ENCODE measurements around the gene ARL2BP.
"Not testable (repeated sequence)": the region's sequence is repeated elsewhere in the genome, so short reads cannot be mapped to it uniquely, and the experiment has no call there.

ARL2BP gene

DNA sequence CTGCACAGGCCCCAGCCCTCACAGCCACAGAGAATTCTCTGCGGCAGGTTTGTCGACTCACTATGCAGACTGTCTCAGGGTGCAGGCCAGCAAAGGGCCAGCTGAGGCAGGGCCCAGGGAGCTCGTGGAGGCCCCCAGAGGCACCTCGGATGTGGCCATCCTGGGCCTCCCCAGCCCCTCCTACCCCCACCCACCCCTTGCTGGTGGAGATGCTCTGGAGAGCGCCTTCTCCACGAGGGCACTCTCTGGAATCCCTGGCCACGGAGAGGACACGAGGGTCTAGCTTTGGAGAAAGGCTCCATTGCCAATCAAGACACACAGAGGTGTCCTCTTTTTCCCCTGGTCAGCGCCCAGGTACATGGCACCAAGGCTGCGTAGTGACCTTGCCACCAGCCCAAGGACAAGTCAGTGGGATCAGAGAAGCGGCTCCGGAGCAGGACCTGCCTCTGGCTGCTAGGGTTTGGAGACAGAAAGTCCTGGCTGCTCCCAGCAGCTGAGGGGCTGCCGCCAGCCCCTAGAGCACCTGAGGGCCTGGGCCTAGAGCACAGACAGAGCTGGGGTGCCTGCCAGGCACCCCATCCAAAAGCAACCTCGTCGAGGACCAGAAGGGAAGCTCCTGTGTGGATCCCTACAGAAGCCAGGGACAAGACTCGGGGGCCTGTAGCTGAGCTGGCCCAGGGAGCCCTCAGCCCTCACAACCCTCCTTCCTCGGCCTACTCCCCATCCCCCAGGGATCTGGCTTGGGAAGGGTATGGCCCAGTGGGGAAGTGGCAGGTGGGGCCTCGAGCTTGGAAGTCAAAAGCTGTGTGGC is 18.7 kb downstream of the ARL2BP start:
- no peak overlapping the region for H3K27ac Mint-ChIP-seq
- H3K36me3 Mint-ChIP-seq (ENCODE audit: low read depth): no peaks in the 10 kb centered on the region
- no peak for DNase-seq (ENCODE audit: low spot score)
- H3K27me3 Mint-ChIP-seq (ENCODE audit: low read depth): no peaks in the 10 kb centered on the region
- no peaks in the 10 kb centered on the region for H3K9me3 Mint-ChIP-seq
- no peak overlapping the region for H3K4me3 Mint-ChIP-seq
- H3K4me1 Mint-ChIP-seq (ENCODE audit: low read depth): peaks cover 37% of the 10 kb centered on the region

- no peak overlapping the region for H3K27ac Mint-ChIP-seq
- H3K4me1 Mint-ChIP-seq (ENCODE audit: low read depth): peaks cover 38% of the 10 kb centered on the region
- H3K27me3 Mint-ChIP-seq (ENCODE audit: low read depth): no peaks in the 10 kb centered on the region
- DNase-seq (ENCODE audit: low spot score): no peak
- H3K4me3 Mint-ChIP-seq: no peak overlapping the region
- H3K9me3 Mint-ChIP-seq: no peaks in the 10 kb centered on the region
- H3K36me3 Mint-ChIP-seq (ENCODE audit: low read depth): no peaks in the 10 kb centered on the region
These were observed 19.3 kb downstream of the ARL2BP start for GRCh38 chr16:57264381-57264780.

DNA sequence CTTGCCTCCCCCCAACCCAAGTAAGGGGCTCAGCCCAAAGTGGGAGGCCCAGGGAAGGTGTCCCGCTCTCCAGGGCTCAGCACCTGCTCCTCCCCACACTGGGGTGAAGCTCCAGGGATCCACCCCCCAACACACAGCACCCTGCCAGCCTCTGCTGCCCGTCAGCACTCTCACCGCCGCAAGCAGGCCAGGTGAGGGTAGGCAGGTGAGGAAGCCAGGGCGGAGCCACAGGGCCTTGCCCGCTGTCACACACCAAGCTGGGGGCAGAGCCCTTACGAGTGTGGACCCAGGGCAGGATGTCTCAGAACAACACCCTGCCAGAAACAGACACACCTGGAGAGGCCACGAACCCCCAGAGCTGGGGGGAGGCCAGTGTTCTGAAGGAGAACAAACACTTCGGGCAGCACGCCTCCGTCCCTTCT is 19.9 kb downstream of the ARL2BP start:
- Mint-ChIP-seq H3K36me3 (ENCODE audit: low read depth) (no peaks in the 10 kb centered on the region), H3K27me3 (ENCODE audit: low read depth) (no peaks in the 10 kb centered on the region), H3K4me1 (ENCODE audit: low read depth) (peaks cover 36% of the 10 kb centered on the region), H3K27ac (no peak overlapping the region), H3K4me3 (no peak overlapping the region), H3K9me3 (no peaks in the 10 kb centered on the region)
- no peak for DNase-seq (ENCODE audit: low spot score)

DNA sequence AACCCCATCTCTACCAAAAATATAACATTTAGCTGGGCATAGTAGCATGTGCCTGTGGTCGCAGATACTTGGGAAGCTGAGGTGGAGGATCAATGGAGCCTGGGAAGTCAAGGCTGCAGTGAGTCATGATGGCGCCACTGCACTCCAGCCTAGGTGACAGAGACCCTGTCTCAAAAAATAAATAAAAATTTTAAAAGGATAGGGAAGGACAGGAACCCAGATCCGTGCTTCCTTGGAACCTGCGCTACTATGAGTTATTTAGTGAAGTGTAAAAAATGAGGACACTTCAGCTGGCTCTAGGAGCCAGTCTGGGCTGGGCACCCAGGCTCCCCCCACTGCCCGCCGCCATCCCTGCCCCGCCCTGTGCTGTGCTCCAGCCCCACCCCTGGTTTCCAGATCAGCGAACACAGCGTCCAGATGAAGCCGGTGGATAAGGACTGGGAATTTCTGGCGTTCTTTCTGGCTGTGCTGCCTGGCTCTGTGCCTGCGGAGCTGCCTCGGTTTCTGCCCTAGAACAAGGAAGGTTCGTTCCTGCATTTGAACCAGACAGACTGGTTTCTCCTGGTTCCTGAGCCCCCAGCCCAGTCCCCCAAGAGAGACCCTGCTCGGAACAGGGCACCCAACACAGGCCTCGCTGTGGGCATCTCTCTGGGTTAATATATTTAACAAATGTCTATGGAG is 20.9 kb downstream of the ARL2BP start:
- Mint-ChIP-seq H3K27ac (peak overlapping the region; percentile 44), H3K4me3 (peak overlapping the region; percentile 56), H3K36me3 (ENCODE audit: low read depth) (no peaks in the 10 kb centered on the region), H3K9me3 (no peaks in the 10 kb centered on the region), H3K27me3 (ENCODE audit: low read depth) (no peaks in the 10 kb centered on the region), H3K4me1 (ENCODE audit: low read depth) (peaks cover 30% of the 10 kb centered on the region)
- DNase-seq (ENCODE audit: low spot score): no peak

DNA sequence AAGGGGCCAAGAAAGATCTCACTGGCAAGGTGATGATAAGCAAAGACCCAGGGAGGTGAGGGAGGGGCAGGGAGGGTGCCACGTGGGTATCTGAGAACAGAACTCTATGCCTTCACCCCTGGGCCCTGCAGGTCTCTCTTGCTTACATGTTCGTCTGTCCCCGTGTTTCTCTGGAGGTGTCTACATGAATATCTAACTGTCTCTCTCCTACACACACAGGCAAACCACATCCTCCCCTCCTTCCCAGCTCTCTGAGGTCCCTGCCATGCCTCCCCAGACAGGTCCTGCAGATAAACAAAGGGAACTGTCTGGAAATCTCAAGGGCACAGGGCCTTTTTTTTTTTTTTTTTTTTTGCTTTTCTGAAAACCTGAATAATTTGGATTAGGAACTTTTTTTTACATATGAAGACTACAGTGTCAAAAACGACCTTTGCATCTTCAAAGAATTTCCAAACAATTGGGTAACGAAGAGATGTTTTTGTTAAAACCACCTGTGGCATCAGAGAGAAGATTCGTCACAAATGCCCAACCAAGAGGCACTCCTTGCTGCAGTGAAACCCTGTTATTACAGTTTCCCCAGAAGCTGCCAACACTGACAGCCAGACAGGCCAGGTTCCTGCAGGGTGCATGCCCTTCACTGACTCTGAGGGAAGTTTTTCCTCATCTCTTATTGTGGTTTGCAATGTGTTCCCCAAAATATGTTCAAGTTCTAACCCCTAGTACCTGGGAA is 21.6 kb downstream of the ARL2BP start:
- H3K27ac Mint-ChIP-seq: peak overlapping the region; percentile 44
- H3K27me3 Mint-ChIP-seq (ENCODE audit: low read depth): no peaks in the 10 kb centered on the region
- H3K4me3 Mint-ChIP-seq: peak overlapping the region; percentile 56
- peaks cover 30% of the 10 kb centered on the region for H3K4me1 Mint-ChIP-seq (ENCODE audit: low read depth)
- no peaks in the 10 kb centered on the region for H3K9me3 Mint-ChIP-seq
- no peak for DNase-seq (ENCODE audit: low spot score)
- H3K36me3 Mint-ChIP-seq (ENCODE audit: low read depth): no peaks in the 10 kb centered on the region

GRCh38 chr16:57267343-57267742 is 22.3 kb downstream of the ARL2BP start:
- H3K9me3 Mint-ChIP-seq; H3K4me3 Mint-ChIP-seq; H3K27ac Mint-ChIP-seq; DNase-seq (ENCODE audit: low spot score); H3K36me3 Mint-ChIP-seq (ENCODE audit: low read depth); H3K27me3 Mint-ChIP-seq (ENCODE audit: low read depth): not testable (repeated sequence)
- peaks cover 30% of the 10 kb centered on the region for H3K4me1 Mint-ChIP-seq (ENCODE audit: low read depth)

GRCh38 chr16:57268804-57269800 is 24.0 kb downstream of the ARL2BP start:
- DNase-seq (ENCODE audit: low spot score): no peak
- no peaks in the 10 kb centered on the region for H3K36me3 Mint-ChIP-seq (ENCODE audit: low read depth)
- H3K27ac Mint-ChIP-seq: peak overlapping the region; percentile 45
- no peaks in the 10 kb centered on the region for H3K9me3 Mint-ChIP-seq
- H3K27me3 Mint-ChIP-seq (ENCODE audit: low read depth): no peaks in the 10 kb centered on the region
- no peak overlapping the region for H3K4me3 Mint-ChIP-seq
- H3K4me1 Mint-ChIP-seq (ENCODE audit: low read depth): peaks cover 30% of the 10 kb centered on the region

DNA sequence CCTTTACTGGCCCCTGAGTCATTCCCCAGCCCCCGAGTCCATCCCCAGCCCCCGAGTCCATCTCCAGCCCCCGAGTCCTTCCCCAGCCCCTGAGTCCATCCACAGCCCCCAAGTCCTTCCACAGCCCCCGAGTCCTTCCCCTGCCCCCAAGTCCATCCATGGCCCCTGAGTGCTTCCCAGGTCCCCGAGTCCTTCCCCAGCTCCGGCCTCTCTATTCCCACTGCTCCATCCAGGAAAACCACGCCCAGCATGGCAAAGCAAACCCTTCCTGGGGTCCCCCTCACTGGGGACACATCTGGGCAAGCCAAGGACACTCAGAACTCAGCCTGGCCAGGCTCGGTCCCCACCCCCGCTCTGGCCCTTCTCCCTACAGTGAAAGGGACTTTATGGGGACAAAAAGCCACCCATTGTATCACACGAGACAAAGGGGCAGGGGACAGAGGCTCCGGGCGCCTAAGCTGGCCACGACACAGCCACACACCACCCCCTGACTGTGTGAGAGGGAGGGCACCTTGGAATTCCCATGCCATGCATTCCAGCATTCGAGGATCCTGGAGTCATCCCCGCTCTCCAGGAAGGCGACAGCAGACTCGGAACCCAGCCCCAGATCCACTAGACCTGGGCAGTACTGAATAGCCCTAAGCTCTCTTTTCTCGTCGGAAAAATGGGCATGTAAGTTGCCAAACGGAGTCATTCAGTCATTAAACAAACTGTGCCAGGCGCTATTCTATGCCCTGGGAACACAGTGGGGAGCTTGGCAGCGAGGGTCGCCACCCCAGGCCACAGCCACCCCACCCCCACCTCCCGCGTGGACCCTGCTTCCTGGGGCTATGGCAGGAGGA is 25.4 kb downstream of the ARL2BP start:
- no peaks in the 10 kb centered on the region for H3K36me3 Mint-ChIP-seq (ENCODE audit: low read depth)
- no peak overlapping the region for H3K4me3 Mint-ChIP-seq
- no peaks in the 10 kb centered on the region for H3K9me3 Mint-ChIP-seq
- no peak for DNase-seq (ENCODE audit: low spot score)
- no peak overlapping the region for H3K27ac Mint-ChIP-seq
- peaks cover 30% of the 10 kb centered on the region for H3K4me1 Mint-ChIP-seq (ENCODE audit: low read depth)
- H3K27me3 Mint-ChIP-seq (ENCODE audit: low read depth): no peaks in the 10 kb centered on the region

- Mint-ChIP-seq H3K9me3 (no peaks in the 10 kb centered on the region), H3K27me3 (ENCODE audit: low read depth) (no peaks in the 10 kb centered on the region), H3K27ac (no peak overlapping the region), H3K36me3 (ENCODE audit: low read depth) (no peaks in the 10 kb centered on the region), H3K4me3 (no peak overlapping the region), H3K4me1 (ENCODE audit: low read depth) (peaks cover 32% of the 10 kb centered on the region)
- DNase-seq (ENCODE audit: low spot score): no peak
These were observed 25.9 kb downstream of the ARL2BP start for GRCh38 chr16:57271063-57271345.

GRCh38 chr16:57271867-57272495 is 26.9 kb downstream of the ARL2BP start:
- Mint-ChIP-seq H3K4me3 (no peak overlapping the region), H3K4me1 (ENCODE audit: low read depth) (peaks cover 29% of the 10 kb centered on the region), H3K27ac (no peak overlapping the region), H3K27me3 (ENCODE audit: low read depth) (no peaks in the 10 kb centered on the region), H3K9me3 (no peaks in the 10 kb centered on the region), H3K36me3 (ENCODE audit: low read depth) (no peaks in the 10 kb centered on the region)
- DNase-seq (ENCODE audit: low spot score): no peak

DNA sequence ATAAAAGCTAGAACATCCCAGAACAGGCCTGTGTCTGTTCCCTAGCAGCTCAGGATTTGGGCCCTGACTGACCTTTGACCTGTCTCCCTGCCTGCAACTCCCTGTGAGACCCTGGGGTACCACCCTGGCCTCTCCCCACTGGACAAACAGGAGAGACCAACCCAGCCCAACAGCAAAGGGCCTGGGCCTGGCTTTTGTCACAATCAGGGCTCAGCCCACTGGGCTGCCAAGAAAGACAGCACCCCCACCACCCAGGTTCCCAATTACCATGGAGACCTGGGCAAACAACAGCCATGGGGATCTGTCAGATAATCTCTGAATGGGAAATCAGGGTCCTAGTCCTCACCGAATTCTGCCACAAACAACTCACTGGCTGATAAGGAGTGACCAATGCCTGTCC is 28.3 kb downstream of the ARL2BP start:
- Mint-ChIP-seq H3K9me3 (no peaks in the 10 kb centered on the region), H3K27me3 (ENCODE audit: low read depth) (no peaks in the 10 kb centered on the region), H3K4me3 (no peak overlapping the region), H3K27ac (no peak overlapping the region), H3K36me3 (ENCODE audit: low read depth) (no peaks in the 10 kb centered on the region), H3K4me1 (ENCODE audit: low read depth) (peaks cover 29% of the 10 kb centered on the region)
- no peak for DNase-seq (ENCODE audit: low spot score)

DNA sequence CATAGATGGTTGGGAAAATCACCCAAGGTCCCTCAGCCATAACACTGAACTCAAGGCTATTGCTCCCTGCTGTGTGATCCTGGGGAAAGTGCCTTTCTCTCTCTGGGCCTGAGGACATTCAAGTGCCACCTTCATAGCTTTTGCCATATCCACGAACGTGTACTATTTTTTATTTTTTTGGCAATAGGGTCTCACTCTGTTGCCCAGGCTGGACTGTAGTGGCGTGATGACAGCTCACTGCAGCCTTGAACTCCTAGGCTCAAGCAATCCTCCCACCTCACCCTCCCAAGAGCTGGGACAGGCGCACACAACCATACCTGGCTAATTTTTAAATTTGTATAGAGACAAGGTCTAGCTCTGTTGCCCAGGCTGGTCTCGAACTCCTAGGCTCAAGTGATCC is 28.8 kb downstream of the ARL2BP start:
- no peak for DNase-seq (ENCODE audit: low spot score)
- H3K4me3 Mint-ChIP-seq: no peak overlapping the region
- peaks cover 25% of the 10 kb centered on the region for H3K4me1 Mint-ChIP-seq (ENCODE audit: low read depth)
- H3K27ac Mint-ChIP-seq: no peak overlapping the region
- no peaks in the 10 kb centered on the region for H3K27me3 Mint-ChIP-seq (ENCODE audit: low read depth)
- no peaks in the 10 kb centered on the region for H3K36me3 Mint-ChIP-seq (ENCODE audit: low read depth)
- no peaks in the 10 kb centered on the region for H3K9me3 Mint-ChIP-seq

Measured in T-helper 2 cell treated with Interferon-gamma antibody and Interleukin-4, amounts not matched to agents 5 μg/mL and 100 μg/mL, for 36 hours (primary cell).